HG03097 (cell line): ENCODE data around the gene LGI4.

Experiments used
- ATAC-seq: cut with Tn5 transposase; IDR thresholded peaks from one replicate; pipeline ENCODE4 v1.9.1; 2021; ENCODE audit not compliant: unreplicated experiment, low FRiP score

LGI4 gene

DNA sequence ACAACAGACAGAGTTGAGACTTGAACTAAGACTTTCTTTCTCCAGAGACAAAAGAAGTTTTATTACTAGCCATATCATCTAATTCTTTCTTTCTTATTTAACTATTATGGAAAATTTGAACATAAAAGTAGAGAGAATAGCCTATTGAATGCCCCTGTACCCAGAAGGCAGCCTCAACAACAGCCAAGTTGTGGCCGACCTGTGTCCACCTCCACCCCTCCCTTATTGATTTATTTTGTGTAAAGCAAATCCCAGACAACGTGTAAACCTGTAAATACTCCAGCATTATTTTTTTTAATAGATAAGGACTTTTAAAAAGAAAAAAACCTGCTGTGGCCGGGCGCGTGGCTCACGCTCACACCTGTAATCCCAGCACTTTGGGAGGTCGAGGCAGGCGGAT lies 45.3 kb downstream of the LGI4 start:
- ATAC-seq, result no peak

DNA sequence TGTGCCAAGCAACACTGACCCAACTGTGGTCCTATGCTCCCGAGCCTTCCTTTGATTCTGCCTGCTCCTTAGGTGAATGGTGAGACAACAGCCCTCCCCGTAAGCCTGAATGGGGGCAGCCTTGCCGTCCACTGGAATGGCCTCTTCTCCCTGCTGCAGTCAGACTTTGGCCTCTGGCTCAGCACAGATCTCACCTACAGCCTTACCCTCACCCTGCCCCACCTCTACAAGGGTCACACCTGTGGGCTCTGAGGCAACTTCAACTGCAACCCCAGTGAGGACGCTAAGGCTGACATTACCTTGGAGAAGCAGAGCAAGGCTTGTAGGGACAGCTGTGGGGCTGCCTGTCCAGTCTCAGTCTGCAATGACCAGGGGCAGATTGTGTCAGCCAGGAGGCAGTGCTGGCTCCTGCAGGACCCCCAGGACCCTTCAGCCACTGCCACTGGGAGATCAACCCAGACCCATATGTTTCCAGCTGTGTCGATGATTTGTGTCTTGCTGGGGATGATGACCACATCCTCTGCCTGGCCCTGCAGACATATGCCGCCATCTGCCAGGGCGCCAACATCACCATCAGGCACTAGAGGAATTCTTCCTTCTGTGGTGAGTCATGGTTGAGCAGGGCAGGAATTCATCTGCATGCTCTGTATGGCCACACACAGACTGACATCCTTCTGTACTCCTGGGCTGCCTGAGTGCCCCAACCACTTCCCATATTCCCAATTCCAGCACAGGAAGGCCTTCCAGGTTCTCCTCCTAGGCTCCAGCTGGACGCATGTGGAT lies 46.5 kb downstream of the LGI4 start:
- no peak for ATAC-seq

DNA sequence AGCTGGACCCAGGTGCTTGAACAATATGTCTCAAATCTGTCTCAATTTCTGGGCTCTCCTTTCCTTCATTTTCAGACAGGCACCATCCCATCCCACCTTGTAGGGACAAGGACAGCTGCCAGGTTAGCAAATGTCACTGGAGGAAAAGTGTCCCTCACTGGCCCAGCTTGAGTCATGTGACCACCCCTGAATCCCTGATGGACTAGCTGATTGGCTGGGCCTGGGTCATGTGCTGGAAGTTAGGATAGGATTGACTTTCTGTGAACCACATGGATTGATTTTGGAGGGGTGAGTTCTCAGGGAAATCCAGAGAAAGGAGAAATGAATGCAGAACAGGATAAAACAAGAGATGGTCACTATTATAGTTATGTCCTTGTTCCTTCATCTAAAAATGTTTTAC lies 47.5 kb downstream of the LGI4 start:
- ATAC-seq, result no peak

DNA sequence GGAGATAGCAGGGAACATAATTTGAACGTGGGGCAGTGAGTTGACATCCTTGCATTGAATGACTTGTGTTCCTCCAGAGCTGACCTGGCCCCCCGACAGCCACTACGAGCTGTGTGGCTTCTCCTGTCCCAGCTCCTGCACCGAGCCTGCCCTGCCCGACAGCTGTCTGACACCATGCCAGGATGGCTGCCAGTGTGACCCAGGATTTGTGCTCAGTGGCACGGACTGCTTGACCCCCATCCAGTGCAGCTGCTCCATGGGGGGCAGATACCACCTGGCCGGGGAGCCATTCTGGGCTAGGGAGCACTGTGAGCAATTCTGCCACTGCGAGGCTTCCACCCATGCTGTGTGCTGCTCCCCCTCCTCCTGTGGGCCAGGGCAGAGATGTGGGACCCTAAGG lies 48.4 kb downstream of the LGI4 start:
- no peak for ATAC-seq

DNA sequence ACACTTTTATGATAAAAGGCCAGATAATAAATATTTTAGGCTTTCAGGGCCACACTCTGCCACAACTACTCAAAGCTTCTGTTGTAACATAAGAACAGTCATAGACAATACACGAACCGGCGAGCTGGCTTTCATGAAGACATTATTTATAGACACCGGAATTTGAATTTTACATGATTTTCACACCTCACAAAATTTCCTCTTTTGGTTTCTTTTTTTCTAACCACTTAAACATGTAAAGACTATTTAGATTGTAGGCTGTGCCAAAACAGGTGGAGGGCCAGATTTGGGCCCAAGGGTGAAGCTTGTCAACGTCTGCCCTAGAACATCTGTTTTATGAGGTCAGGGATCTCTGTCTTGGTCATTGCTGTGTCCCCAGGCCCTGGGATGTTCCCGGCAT lies 48.9 kb downstream of the LGI4 start:
- no peak for ATAC-seq

DNA sequence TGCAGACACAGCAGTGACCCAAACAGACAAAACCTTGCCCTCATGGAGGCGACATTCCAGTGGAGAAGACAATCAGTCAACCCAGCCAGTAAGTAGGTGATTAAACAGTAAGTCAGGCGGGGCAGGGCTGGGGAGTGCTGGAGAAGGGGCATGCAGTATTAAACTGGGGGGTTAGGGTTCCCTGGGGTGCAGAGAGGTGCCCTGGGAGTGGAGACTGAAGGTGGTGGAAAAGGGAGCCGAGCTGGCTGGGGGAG lies 50.4 kb downstream of the LGI4 start:
- no peak for ATAC-seq

DNA sequence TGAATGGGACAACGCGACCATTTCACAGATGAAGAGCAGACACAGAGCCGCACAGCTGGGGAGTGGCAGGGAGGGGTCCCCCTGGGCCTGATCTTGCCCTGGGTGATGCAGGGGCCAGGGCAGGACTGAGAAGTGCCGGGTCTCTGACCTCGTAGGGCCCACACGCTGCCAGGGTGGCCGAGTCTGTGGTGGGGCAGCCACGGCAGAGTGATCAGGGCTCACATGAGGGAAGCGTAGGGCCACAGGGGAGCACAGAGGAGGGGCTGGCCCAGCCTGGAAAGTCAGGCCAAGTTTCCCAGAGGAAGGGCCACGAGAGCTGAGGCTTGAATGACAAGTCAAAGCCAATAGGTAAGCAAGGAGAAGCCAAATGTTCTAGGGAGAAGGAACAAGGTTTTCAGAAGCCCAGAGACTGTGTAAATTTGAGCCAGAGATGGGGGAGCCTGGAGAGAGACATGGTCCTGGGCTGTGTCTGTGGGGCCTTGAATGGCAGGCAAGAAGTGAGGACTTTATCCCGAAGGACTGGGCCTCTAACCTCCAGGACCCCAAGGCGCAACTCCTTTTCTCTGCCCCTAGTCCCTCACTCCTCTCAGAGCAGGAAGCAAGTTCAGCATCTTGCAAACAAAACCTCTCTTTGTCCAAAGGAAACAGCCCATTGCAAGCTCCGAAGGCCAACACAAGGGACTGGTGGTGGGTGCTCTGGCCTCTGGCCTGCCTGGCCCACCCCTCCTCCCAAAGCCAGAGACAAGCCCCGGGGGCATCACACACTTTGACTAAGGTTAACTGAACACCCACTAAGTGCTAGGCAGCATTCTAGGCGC lies 51.0 kb downstream of the LGI4 start:
- ATAC-seq, result no peak

DNA sequence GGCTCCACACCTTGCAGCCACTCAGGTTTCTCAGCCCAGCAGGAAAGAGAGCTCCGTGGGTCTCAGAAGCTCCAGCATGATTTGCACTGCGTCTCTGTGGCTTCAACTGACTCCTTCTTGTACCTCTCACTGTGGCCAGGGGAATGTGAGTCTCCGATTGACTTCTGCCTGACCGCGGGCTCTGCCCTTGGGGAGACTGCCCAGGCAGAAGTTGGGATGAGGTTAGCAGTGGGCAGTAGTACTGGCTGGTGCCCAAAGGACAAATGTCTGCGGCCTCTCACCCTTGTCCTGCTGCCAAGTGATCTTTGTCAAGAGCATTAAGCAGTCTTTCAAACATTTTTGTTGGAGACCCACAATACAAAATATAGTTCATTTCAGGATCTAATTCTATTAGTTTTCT lies 53.7 kb downstream of the LGI4 start:
- no peak for ATAC-seq

DNA sequence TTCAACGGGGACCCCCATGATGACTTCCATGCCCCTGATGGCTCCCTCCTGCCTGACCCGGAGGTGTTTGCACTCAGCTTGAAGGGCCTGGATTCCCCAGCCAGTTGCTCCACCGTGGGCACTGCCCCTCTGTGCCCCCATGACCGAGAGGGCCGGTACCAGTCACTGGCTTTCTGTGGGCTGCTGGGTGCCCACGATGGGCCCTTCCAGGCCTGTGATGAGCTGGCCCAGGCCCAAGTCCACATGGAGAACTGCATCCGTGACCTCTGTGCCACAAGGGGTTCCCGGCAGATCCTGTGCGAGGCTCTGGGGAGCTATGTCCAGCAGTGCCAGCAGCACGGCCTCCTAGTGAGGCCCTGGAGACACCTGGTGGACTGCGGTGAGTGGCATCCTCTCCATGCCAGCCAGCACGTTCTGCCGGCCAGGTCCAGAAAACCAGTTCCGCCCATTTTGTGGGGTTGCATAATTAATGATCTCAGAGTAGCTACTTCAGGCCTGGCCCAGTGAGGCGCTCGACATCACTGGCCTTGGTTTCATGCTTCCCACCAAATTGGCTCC lies 54.2 kb downstream of the LGI4 start:
- ATAC-seq, result no peak

DNA sequence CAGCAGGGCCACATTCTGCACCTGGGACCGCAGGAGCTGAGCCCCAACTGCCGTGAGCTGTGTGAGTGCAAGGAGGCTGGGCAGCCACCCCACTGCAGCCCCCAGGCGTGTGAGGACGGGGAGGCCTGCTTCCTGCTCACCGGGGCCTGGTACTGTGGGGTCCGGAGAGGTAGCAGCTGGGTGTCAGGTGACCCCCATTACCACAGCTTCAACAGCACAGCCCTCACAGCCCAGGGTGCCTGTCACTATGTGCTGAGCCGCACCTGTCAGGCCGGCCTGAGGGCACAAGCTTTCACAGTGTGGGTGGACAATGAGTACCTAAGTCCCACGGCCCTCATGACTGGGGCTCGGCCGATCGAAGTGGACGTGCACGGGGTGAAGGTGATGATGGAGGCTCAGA lies 55.0 kb downstream of the LGI4 start:
- ATAC-seq, result no peak

DNA sequence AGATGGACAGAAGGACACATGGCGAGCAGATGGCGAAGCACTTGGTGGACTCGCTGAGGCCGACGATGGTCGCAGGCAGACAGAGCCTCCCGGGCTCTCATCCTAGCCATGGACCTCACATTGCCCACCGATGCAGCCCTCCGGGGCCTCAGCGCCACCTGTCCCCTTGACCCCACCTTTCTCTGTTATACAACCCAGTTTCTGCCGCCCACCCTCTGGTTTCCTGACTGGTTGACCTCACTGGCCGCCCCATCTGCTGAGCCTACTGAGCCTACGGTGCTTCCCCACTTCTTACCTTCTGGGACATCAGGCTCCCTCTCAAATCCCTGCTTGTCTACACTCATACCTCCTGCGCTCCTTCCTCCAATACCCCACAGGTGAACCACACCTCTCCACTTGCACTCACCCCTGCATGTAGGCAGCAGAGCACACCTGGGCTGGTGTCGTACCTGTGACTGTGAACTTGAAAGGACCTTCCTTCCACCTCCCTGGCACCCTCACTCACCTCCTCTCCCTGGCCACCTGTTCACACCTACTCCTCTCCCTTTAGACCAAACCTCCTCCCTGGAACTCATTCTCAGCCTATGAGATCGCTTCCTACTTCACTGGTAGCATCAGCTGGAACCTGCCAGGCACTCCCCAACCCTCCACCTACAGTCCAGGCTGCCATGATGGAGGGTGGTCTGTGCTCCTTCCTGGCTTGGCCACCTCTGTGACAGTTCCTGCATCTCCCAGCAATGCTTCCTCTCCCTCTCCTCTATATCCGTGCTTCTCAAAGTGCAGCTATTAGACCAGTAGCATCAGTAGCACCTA lies 57.2 kb downstream of the LGI4 start:
- no peak for ATAC-seq

DNA sequence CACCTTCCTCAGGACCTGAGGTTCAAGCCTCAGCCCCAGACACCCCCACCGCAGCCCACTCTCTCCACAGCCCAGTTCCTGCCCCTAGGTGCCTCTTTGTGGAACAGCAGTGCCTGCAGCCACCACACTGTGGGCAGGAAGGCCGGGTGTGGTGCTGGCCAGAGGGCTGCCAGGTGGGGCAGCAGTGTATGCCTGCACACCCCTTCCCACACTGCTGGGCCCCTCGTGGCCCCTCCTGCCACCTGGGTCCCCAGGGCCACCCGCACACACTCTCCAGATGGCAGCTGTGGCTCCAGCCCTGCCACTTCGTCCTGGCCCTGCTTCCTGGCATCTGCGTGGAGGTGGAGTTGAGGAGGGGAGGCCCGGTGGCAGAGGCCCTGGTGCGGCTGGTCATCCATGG lies 58.2 kb downstream of the LGI4 start:
- no peak for ATAC-seq

DNA sequence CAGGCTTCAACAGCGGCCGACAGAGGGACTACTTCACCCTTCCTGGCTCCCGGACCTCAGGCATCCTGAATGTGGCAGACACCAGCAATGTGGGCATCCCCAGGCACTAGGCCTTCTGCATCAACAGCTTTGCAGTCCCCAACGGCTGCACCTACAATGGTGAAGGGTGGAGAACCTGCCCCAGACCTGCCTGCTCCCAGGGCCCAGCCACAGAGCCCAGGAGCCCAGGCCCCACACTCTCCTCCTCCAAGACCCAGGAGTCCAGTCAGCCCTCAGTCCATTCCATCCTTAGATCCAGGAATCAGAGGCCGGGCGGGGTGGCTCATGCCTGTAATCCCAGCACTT lies 58.9 kb downstream of the LGI4 start:
- ATAC-seq, result no peak

DNA sequence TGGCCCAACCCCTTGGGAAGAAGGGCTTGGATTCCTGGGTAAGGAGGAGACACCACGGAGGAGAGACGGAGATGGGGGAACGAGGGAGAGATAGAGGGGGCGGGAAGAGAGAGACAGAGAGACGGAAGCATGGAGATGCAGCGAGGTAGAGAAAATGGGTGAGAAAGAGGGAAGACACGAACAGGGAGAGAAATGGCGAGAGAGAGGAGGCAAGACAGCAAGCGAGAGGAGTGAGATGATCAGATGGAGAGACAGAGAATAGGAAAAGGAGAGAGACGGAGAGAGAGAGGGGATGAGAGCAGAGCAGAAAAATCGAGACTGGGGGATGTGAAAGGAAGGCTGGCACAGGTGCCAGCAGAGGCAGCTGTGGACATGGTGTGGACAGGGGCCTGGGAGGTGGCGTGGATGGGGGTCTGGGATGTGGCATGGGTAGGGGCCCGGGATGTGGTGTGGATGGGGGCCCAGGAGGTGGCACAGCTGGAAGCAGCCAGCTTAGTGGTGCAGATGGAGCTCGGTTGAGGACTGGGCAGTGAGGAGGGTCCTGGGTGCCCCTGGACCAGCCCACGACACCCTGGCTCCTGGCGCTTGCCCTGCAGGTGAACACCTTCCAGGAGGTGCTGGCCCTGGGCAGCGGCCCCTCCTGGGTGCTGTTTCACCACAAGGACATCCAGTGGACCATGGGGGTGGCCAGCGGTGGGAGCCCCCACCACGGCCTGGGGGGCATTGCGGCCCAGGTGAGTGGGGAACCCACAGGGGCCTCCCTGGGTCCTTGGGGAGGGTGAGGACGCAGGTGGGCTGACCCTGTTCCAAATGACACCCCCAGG lies 59.4 kb downstream of the LGI4 start:
- no peak for ATAC-seq
